Globus pallidus (tissue), 1 donor: ENCODE results near the gene HOXB9.

ENCODE experiments used
- DNase-seq: peaks from one replicate; pipeline ENCODE4 v3.0.0-alpha.2; 2015; ENCODE audit warnings: low spot score

Gene HOXB9

DNA sequence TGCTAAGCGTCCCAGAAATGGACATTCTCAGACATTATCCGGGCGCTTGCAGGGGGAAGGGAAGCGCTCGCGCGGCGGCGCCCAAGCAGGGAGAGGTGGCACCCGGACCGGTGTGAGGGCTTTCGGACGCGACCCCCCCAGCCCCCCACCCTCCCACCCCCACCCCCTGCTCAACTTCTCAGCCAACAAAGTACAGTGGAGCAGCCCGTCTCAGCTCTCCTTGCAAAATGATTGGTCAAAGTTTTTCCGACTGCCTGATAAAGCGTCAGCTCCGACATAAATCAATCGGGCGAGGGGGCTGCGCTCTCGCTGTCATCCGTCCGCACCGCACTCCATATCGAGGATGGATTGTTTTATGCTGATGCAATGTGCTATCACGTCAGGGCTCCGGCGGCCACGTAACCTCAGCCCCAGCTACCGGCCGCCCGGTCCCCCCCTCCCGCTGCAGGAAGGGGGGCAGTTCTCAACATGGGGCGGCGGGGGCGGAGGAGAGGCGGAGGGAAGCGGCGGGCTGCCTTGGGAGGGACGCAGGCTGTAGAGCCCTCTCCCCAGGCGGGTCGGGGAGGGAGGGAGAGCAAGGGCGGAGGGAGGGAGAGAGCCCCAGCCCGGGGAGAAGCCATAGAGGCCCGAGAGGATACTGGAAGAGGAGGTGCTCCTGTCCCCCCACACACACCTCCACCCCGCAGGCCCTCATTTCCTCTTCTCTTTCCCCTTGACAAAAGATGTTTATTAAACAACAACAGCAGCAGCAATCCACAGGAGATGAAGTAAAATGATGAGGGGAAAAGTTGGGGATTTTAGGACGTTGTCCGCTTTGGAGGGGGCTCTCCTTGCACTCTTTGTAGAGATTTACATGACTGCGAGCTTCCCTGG is at the start of gene HOXB9:
HOXB9 (minus strand) TSS at position 114 of the 873 bp plus-strand sequence; CDS start at position 25, 89 bp downstream.
- DNase-seq: no peak

GRCh38 chr17:48672340-48672739 is 46.2 kb upstream of the HOXB9 start:
- no peak for DNase-seq

GRCh38 chr17:48671697-48672171 is 45.6 kb upstream of the HOXB9 start:
- peak; percentile 72 for DNase-seq

- no peak for DNase-seq
These were observed 37.2 kb upstream of the HOXB9 start for GRCh38 chr17:48663134-48663924.

- no peak for DNase-seq
These were observed 29.8 kb upstream of the HOXB9 start for GRCh38 chr17:48655913-48656312.

- no peak for DNase-seq
These were observed 23.6 kb upstream of the HOXB9 start for GRCh38 chr17:48649741-48650140.

GRCh38 chr17:48647963-48648245 is 21.7 kb upstream of the HOXB9 start:
- DNase-seq: no peak

DNA sequence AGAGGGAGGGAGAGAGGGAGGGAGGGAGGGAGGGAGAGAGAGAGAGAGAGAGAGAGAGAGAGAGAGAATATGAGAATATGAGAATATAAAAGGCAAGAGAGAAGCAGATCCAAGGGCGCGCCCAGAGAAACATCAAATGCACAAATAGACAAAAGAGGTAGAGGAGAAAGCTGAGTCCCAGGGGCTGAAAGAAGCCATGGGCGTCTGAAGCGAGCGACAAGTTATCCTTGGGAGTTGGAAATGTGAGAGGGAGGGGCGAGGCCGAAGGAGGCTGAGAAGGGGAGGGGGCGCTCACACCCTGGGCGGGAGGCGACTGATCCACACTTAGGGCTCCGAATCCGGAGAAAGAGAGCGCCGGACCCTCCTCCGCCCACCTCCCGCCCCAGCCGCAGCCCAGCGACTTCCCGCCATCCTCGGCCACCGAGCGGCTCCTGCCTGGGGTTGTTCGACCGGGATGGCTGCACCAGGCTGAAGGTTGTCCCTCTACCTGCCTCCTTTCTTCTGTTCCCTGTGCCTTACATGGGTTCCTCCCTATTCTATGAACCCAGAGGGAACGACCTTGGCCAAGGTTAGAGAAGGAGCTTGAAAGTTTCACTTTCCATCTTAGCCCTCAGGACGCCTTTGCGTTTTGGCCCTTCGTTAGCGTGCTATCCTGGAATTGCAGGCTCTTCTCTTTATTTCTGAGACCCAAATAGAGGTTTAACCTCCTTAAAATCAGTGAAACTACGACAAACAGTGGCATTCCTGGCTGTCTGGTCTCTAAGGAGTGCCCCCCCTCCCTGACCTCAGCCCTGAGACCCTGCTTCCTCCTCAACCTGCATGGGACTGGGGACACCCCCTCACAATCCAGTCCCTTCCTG is 21.2 kb upstream of the HOXB9 start:
- DNase-seq: no peak

DNA sequence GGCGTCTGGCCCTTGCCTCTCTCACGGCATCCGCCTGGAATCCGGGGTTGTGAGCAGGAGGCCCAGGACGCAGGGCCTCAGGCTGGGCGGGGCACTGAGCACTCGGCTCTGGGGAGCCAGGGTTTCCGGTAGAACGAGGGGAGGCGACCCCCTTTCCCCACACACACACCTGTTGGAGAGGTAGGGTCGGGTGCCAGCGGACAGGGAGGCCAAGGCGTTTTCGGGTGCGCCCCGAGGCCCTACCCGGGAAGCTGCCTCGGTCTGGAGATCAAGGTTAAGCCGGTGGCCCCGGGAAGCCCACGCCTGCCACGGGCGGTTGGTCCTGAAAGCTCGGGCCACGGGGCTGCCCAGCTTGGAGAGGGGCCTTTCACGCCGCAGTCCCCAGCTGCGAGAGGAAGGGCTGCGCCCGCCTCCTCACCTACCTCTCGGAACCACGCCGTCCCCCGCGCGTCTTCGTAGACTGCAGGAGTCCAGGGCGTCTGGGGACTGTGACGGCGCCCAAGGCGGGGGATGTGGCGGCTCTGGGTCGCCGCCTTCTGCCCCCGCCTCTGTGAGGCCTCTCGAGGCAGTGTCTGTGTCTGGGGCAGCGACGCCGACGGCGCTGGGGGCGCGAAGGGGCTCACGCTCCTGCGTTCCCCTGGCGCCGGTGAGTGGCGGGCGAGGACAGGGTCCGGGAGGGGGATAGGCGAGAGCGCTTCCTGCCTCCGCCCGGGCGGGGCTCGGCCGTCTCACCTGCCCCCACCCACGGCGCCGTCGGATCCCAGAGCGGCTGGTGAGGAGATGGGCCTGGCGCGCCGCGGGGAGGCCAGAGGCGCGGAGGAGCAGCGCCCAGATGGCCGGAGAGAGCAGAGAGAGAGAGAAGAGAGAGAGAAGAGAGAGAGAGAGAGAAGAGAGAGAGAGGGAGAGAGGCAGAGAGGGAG is 20.3 kb upstream of the HOXB9 start:
- no peak for DNase-seq

GRCh38 chr17:48645639-48646182 is 19.6 kb upstream of the HOXB9 start:
- DNase-seq: no peak

GRCh38 chr17:48644910-48645557 is 18.9 kb upstream of the HOXB9 start:
- no peak for DNase-seq

DNA sequence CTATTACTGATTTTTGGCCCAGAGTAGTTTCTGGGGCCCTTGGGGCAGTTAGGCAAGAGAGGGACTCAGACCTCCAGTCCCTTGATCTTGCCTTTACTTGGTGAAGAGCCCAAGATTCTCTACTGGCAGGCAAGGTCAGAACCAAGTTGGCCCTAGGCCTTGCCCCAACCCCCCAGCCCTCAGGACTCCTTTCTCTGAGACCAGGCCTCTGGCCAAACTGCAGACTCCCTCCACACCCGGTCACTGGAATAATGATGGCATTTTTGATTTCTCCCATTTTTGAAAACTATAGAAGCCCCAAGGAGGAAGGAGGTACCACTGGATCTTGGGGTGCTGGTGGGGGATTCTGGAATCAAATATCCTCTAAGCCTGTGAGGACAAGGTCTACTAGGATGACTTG is 18.0 kb upstream of the HOXB9 start:
- no peak for DNase-seq

DNA sequence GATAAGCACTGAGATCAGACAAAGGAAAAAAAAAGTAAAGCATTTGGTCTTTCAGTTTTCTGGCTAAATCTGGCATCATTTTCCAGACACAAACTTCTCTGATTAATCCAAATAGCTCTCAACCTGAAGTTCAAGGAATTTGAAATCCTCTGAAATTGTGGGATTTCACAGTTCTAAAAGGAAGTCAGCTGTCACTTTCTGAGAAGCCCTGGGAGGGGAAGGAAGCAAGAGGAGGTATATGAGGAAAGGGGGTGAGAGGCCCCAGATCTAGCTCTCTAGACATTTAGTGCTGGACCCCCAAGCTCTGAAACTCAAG is 17.5 kb upstream of the HOXB9 start:
- no peak for DNase-seq

DNA sequence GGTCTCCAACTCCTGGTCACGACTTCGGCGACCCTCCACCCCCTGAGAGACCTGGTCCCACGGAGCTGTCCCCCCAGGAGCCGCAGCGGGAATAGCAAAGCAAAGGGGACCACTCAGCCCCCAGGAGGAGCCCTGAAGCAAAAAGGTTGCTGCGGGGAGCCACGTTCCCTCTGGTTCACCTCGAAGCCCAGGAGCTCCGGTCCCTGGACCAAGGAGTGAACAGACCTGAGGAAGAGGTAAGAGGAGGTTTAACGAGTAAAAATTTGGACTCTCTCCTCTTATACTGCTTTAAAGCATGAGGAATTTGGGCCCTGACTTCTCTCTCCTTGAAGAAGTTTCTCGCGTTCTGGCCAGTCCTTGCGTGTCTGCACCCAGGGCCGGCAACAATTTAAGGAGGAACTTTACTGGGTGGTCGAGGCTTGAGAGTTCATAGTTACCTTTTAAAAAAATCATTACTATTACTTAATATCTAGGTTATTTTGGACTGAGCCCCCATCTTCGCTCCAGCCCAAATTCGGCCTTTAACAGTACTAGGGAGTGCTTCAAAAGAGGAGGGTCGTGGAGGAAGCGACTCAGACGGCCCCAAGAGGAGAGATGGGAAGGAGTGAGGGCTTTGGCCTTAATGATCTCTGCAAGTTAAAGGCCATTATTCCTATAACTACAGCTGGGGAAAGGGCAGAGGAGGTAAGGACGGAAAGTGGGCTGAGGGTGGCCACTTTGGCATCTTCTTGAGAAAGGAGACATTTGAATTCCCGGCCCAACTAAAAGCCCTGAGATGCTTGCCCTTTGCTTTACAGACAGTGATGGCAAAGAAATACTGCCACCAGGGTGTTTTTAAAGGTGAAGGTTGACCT is 16.9 kb upstream of the HOXB9 start:
- DNase-seq: no peak

GRCh38 chr17:48642059-48642842 is 16.1 kb upstream of the HOXB9 start:
- no peak for DNase-seq

- no peak for DNase-seq
These were observed 15.4 kb upstream of the HOXB9 start for GRCh38 chr17:48641541-48642058.

DNA sequence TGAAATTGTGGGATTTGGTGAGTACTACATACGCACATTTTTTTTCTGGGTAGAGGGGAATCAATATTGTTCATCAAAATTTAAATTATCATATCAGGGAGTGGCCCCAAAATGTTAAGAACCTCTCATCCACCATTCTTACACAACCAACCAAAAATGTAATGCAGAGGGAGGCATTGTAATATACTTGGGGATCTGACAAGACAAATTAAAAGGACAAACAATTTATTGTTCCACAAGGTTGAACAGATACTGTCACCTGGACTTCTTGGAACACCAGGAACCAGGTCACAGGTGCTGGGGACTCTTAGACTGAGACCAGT is 14.7 kb upstream of the HOXB9 start:
- no peak for DNase-seq

- DNase-seq: no peak
These were observed 14.1 kb upstream of the HOXB9 start for GRCh38 chr17:48639982-48640857.
